Astrocyte (in vitro differentiated cells and primary cell): ENCODE results near the gene PRRG4.

Experiments
- EZH2 ChIP-seq: IDR thresholded peaks from 2 replicates; pipeline ENCODE4 v1.6.1; 2012; ENCODE audit warnings: mild to moderate bottlenecking, low read length, inconsistent platforms; ENCODE audit not compliant: insufficient read depth
- TF ChIP-seq, protein P1 (sequence below): IDR thresholded peaks from 2 replicates; pipeline ENCODE4 v1.5.1; 2011; ENCODE audit warnings: low read depth, mild to moderate bottlenecking, inconsistent platforms, low read length, moderate library complexity; ENCODE audit not compliant: insufficient read depth

DNA sequence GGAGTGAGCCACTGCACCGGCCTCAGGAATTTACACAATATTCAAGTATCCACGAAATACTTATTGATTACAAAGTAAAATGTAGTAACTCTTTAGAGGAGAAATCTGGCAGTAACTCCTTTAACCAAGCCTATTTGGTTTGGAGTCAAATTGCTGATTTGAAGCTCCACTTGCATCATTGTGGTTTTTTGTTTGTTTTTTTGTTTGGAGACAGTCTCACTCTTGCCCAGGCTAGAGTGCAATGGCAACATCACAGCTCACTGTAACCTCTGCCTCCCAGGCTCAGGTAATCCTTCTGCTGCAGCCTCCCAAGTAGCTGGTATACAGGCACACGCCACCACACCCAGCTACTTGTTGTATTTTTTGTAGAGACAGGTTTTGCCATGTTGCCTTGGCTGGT is 56.5 kb downstream of the PRRG4 start:
- TF ChIP-seq, protein P1, sequence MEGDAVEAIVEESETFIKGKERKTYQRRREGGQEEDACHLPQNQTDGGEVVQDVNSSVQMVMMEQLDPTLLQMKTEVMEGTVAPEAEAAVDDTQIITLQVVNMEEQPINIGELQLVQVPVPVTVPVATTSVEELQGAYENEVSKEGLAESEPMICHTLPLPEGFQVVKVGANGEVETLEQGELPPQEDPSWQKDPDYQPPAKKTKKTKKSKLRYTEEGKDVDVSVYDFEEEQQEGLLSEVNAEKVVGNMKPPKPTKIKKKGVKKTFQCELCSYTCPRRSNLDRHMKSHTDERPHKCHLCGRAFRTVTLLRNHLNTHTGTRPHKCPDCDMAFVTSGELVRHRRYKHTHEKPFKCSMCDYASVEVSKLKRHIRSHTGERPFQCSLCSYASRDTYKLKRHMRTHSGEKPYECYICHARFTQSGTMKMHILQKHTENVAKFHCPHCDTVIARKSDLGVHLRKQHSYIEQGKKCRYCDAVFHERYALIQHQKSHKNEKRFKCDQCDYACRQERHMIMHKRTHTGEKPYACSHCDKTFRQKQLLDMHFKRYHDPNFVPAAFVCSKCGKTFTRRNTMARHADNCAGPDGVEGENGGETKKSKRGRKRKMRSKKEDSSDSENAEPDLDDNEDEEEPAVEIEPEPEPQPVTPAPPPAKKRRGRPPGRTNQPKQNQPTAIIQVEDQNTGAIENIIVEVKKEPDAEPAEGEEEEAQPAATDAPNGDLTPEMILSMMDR, result no peak
- no peak for TF ChIP-seq EZH2
